8988T (cell line): ENCODE data around the gene CLDN19.
"Not testable (repeated sequence)": the region's sequence is repeated elsewhere in the genome, so short reads cannot be mapped to it uniquely, and the experiment has no call there.

ENCODE experiments used
- DNase-seq: peaks from one replicate; pipeline ENCODE4 v3.0.0; 2011

Gene CLDN19

GRCh38 chr1:42758641-42759040, 18.6 kb upstream of the CLDN19 start:
- DNase-seq: no peak

GRCh38 chr1:42757892-42758275, 17.8 kb upstream of the CLDN19 start:
- DNase-seq: no peak

- DNase-seq: peak; percentile 62
Measured at GRCh38 chr1:42756956-42757891, 17.2 kb upstream of the CLDN19 start.

GRCh38 chr1:42753070-42753469, 13.0 kb upstream of the CLDN19 start:
- DNase-seq: no peak

- DNase-seq: no peak
Measured at GRCh38 chr1:42752284-42752683, 12.2 kb upstream of the CLDN19 start.

GRCh38 chr1:42751511-42752070, 11.6 kb upstream of the CLDN19 start:
- DNase-seq: not testable (repeated sequence)

GRCh38 chr1:42750041-42750440, 10.0 kb upstream of the CLDN19 start:
- no peak for DNase-seq

GRCh38 chr1:42748461-42749410, 8.7 kb upstream of the CLDN19 start:
- DNase-seq: no peak

- DNase-seq: no peak
Measured at GRCh38 chr1:42748021-42748420, 8.0 kb upstream of the CLDN19 start.

GRCh38 chr1:42747125-42747524, 7.1 kb upstream of the CLDN19 start:
- DNase-seq: no peak

GRCh38 chr1:42746436-42747105, 6.5 kb upstream of the CLDN19 start:
- no peak for DNase-seq

GRCh38 chr1:42745851-42746250, 5.8 kb upstream of the CLDN19 start:
- DNase-seq: no peak

- DNase-seq: no peak
Measured at GRCh38 chr1:42744148-42744413, 4.0 kb upstream of the CLDN19 start.

GRCh38 chr1:42743317-42744147, 3.5 kb upstream of the CLDN19 start:
- no peak for DNase-seq

GRCh38 chr1:42742617-42743316, 2.7 kb upstream of the CLDN19 start:
- DNase-seq: no peak

GRCh38 chr1:42742141-42742540, 2.1 kb upstream of the CLDN19 start:
- DNase-seq: no peak

GRCh38 chr1:42741706-42742105, 1.7 kb upstream of the CLDN19 start:
- DNase-seq: no peak

- no peak for DNase-seq
Measured at GRCh38 chr1:42740851-42741580, 980 bp upstream of the CLDN19 start.

GRCh38 chr1:42738678-42739226, 1.3 kb downstream of the CLDN19 start:
- no peak for DNase-seq

- no peak for DNase-seq
Measured at GRCh38 chr1:42737986-42738677, 1.9 kb downstream of the CLDN19 start.
